Thoracic aorta (tissue), 2 donors: Measurements from ENCODE around the gene RNU11. TPM values are rescaled to one million over a fixed set of nuclear protein-coding genes. Genes with fewer than 3 reads are reported as not detected.

Experiments
- ATAC-seq: fragments of 150-250 bp; one replicate; pipeline ENCODE4 v1.8.0; 2017; ENCODE audit warnings: low read depth; ENCODE audit not compliant: insufficient number of reproducible peaks, low FRiP score
- DNase-seq: peaks from one replicate; pipeline ENCODE4 v3.0.0-alpha.2; 2020; ENCODE audit warnings: low spot score
- H3K27ac ChIP-seq, 2 donors: fragments of 200-600 bp; sonication (generic); 1 replicate in 1 of 2; 2 replicates in 1 of 2; pipeline ENCODE4 v1.5.1; 2016; ENCODE audit warnings: mild to moderate bottlenecking in 2 of 2, moderate library complexity in 2 of 2
- H3K27me3 ChIP-seq: fragments of 200-600 bp; sonication (generic); replicated peaks from 2 replicates; pipeline ENCODE4 v1.6.0; 2016; ENCODE audit warnings: mild to moderate bottlenecking; ENCODE audit not compliant: insufficient read depth
- H3K36me3 ChIP-seq: fragments of 200-600 bp; sonication (generic); one replicate; pipeline ENCODE4 v1.5.1; 2016
- H3K4me1 ChIP-seq, 2 donors: fragments of 200-600 bp; sonication (generic); 1 replicate in 1 of 2; 2 replicates in 1 of 2; pipeline versions ENCODE4 v1.5.1 to v1.6.0; 2016; ENCODE audit warnings: low read depth in 2 of 2, mild to moderate bottlenecking in 1 of 2; ENCODE audit not compliant: control insufficient read depth in 1 of 2
- H3K4me3 ChIP-seq: fragments of 200-600 bp; sonication (generic); 2 replicates; pipeline ENCODE4 v1.5.1; 2016; ENCODE audit warnings: mild to moderate bottlenecking
- H3K9me3 ChIP-seq: fragments of 200-600 bp; sonication (generic); 2 replicates; pipeline ENCODE4 v1.5.1; 2016
- CTCF ChIP-seq: fragments of 200-600 bp; sonication (generic); IDR thresholded peaks from one replicate; pipeline ENCODE4 v1.5.1; 2019; ENCODE audit warnings: antibody characterized with exemption
- total RNA-seq, 2 donors: library from RNA; depleted of rRNA; stranded (reverse); fragments of >200 nt; gene quantifications; one replicate each; pipeline versions ENCODE4 v1.1.0 to v1.2.3, GENCODE V29; 2016

Gene RNU11
- total RNA-seq = not detected

- no peaks in the 10 kb centered on the region for H3K9me3 ChIP-seq
- H3K27ac ChIP-seq = peak within 1 kb of the TSS; percentile 81 to 90
- H3K36me3 ChIP-seq = no peaks in the 10 kb centered on the region
- no peaks in the 10 kb centered on the region for H3K27me3 ChIP-seq
- ATAC-seq (peak; percentile 97), DNase-seq (peak; percentile 70)
- H3K4me1 ChIP-seq = peaks cover 7 to 16% of the 10 kb centered on the region in 2 donors
- no peak for TF ChIP-seq CTCF
- H3K4me3 ChIP-seq = peak within 1 kb of the TSS; percentile 61
These were observed at the start of gene RNU11 for GRCh38 chr1:28648474-28649198. Gene RNU11, plus strand, starts transcription at chr1:28648600.

- peak overlapping the region; percentile 10 to 48 for H3K27ac ChIP-seq
- no peaks in the 10 kb centered on the region for H3K9me3 ChIP-seq
- peaks cover 3 to 15% of the 10 kb centered on the region in 2 donors for H3K4me1 ChIP-seq
- H3K4me3 ChIP-seq = no peak overlapping the region
- peak; percentile 24 for ATAC-seq
- DNase-seq = no peak
- TF ChIP-seq CTCF = no peak
- H3K27me3 ChIP-seq = no peaks in the 10 kb centered on the region
- H3K36me3 ChIP-seq = peaks cover 27% of the 10 kb centered on the region
These were observed 46.7 kb upstream of the RNU11 start for GRCh38 chr1:28601696-28602095.

GRCh38 chr1:28602536-28603439 lies 45.6 kb upstream of the RNU11 start:
- peaks cover 37% of the 10 kb centered on the region for H3K36me3 ChIP-seq

GRCh38 chr1:28604411-28604810 lies 44.0 kb upstream of the RNU11 start:
- H3K36me3 ChIP-seq = peaks cover 41% of the 10 kb centered on the region
- peaks cover 3 to 15% of the 10 kb centered on the region in 2 donors for H3K4me1 ChIP-seq
- no peaks in the 10 kb centered on the region for H3K27me3 ChIP-seq
- no peaks in the 10 kb centered on the region for H3K9me3 ChIP-seq
- DNase-seq (no peak), ATAC-seq (no peak)
- no peak overlapping the region for H3K4me3 ChIP-seq
- TF ChIP-seq CTCF = no peak
- no peak overlapping the region for H3K27ac ChIP-seq

More at GRCh38 chr1:28602536-28603439, 45.6 kb upstream of the RNU11 start:
- no peak for DNase-seq
- Histone ChIP-seq H3K4me1 (peaks cover 3 to 15% of the 10 kb centered on the region in 2 donors), H3K27me3 (no peaks in the 10 kb centered on the region), H3K4me3 (no peak overlapping the region), H3K9me3 (no peaks in the 10 kb centered on the region), H3K27ac (peak overlapping the region; percentile 10 to 48)
- ATAC-seq = peak; percentile 56
- TF ChIP-seq CTCF = peak; percentile 54

GRCh38 chr1:28604962-28605361 lies 43.4 kb upstream of the RNU11 start:
- no peak for ATAC-seq
- no peak overlapping the region for H3K27ac ChIP-seq
- H3K9me3 ChIP-seq = no peaks in the 10 kb centered on the region
- DNase-seq = no peak
- H3K4me1 ChIP-seq = peaks cover 3 to 15% of the 10 kb centered on the region in 2 donors
- TF ChIP-seq CTCF = no peak
- H3K4me3 ChIP-seq = no peak overlapping the region
- H3K27me3 ChIP-seq = no peaks in the 10 kb centered on the region
- peaks cover 41% of the 10 kb centered on the region for H3K36me3 ChIP-seq
